C4-2B (cell line): ENCODE results near the gene KIAA1549.

Experiments used
- ZFX ChIP-seq: fragments of 450-650 bp; IDR thresholded peaks from 2 replicates; pipeline ENCODE4 v1.6.1; 2017
- TF ChIP-seq, protein P1 (sequence below): fragments of 450-650 bp; conservative IDR thresholded peaks from 2 replicates; pipeline ENCODE4 v1.5.1; 2017; ENCODE audit warnings: mild to moderate bottlenecking

DNA sequence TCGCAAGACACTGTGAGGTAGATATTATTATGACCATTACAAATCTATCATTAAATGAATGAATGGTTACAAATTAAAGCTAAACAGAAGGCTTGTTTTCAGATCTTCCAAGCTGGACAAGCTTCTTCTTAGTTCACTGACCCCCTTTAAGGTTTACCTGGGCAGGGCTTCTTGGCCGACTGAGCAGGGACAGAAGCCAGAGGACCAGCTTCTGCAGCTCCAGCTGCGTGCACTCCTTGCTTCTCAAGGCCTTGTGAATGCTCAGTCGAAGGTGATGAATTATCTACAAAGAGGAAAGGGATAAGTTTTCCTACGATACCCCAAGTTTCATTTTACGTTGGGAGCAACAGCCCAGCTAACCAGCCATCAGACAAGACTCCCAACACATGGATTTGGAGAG, 45.4 kb upstream of the KIAA1549 start:
- TF ChIP-seq, protein P1, sequence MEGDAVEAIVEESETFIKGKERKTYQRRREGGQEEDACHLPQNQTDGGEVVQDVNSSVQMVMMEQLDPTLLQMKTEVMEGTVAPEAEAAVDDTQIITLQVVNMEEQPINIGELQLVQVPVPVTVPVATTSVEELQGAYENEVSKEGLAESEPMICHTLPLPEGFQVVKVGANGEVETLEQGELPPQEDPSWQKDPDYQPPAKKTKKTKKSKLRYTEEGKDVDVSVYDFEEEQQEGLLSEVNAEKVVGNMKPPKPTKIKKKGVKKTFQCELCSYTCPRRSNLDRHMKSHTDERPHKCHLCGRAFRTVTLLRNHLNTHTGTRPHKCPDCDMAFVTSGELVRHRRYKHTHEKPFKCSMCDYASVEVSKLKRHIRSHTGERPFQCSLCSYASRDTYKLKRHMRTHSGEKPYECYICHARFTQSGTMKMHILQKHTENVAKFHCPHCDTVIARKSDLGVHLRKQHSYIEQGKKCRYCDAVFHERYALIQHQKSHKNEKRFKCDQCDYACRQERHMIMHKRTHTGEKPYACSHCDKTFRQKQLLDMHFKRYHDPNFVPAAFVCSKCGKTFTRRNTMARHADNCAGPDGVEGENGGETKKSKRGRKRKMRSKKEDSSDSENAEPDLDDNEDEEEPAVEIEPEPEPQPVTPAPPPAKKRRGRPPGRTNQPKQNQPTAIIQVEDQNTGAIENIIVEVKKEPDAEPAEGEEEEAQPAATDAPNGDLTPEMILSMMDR: no peak
- no peak for TF ChIP-seq ZFX
